H9 (cell line): Measurements from ENCODE around the gene MUS81. TPM values are rescaled to one million over a fixed set of nuclear protein-coding genes. Genes with fewer than 3 reads are reported as not detected.

ENCODE experiments used
- DNase-seq: peaks from one replicate; pipeline ENCODE4 v3.0.0-alpha.2; 2017
- H2AFZ ChIP-seq: one replicate; pipeline ENCODE4 v1.6.1; 2013; ENCODE audit warnings: mild to moderate bottlenecking, low read length, control low read depth, moderate library complexity
- H2AK5ac ChIP-seq: 2 replicates; pipeline ENCODE4 v1.6.1; 2013; ENCODE audit warnings: low read length, control low read depth, mixed read lengths; ENCODE audit not compliant: insufficient read length
- H2BK120ac ChIP-seq: one replicate; pipeline ENCODE4 v1.6.1; 2013; ENCODE audit warnings: low read depth, mild to moderate bottlenecking, low read length, control low read depth, inconsistent platforms; ENCODE audit not compliant: poor library complexity, severe bottlenecking
- H2BK12ac ChIP-seq: 2 replicates; pipeline ENCODE4 v1.6.1; 2013; ENCODE audit warnings: low read length, control low read depth, mixed read lengths, low read depth; ENCODE audit not compliant: insufficient read length
- H2BK15ac ChIP-seq: 2 replicates; pipeline ENCODE4 v1.6.1; 2013; ENCODE audit warnings: low read depth, low read length, control low read depth
- H2BK20ac ChIP-seq: one replicate; pipeline ENCODE4 v1.6.1; 2013; ENCODE audit warnings: low read depth, mild to moderate bottlenecking, low read length, control low read depth, inconsistent platforms; ENCODE audit not compliant: poor library complexity, severe bottlenecking
- H2BK5ac ChIP-seq: 2 replicates; pipeline ENCODE4 v1.6.1; 2013; ENCODE audit warnings: low read length, control low read depth, mixed read lengths; ENCODE audit not compliant: insufficient read length
- H3K14ac ChIP-seq: 2 replicates; pipeline ENCODE4 v1.6.1; 2013; ENCODE audit warnings: low read length, control low read depth; ENCODE audit not compliant: insufficient read depth
- H3K18ac ChIP-seq: 2 replicates; pipeline ENCODE4 v1.6.1; 2013; ENCODE audit warnings: low read depth, mild to moderate bottlenecking, mixed read lengths, low read length, control low read depth; ENCODE audit not compliant: insufficient read length
- H3K23ac ChIP-seq: 2 replicates; pipeline ENCODE4 v1.6.1; 2013; ENCODE audit warnings: low read length, control low read depth, mixed read lengths, low read depth; ENCODE audit not compliant: insufficient read length
- H3K23me2 ChIP-seq: 2 replicates; pipeline ENCODE4 v1.6.1; 2013; ENCODE audit warnings: low read depth, mild to moderate bottlenecking, mixed read lengths, low read length, control low read depth; ENCODE audit not compliant: insufficient read length, poor library complexity, severe bottlenecking
- H3K27ac ChIP-seq: 2 replicates; pipeline ENCODE4 v1.5.1; 2013; ENCODE audit warnings: low read length, control low read depth, mixed read lengths, low read depth; ENCODE audit not compliant: insufficient read length
- H3K27me3 ChIP-seq: 2 replicates; pipeline ENCODE4 v1.6.1; 2013; ENCODE audit warnings: low read length, control low read depth, inconsistent platforms; ENCODE audit not compliant: insufficient read depth
- H3K4ac ChIP-seq: 2 replicates; pipeline ENCODE4 v1.6.1; 2013; ENCODE audit warnings: low read depth, mild to moderate bottlenecking, control low read depth, inconsistent platforms, low read length, moderate library complexity
- H3K4me1 ChIP-seq: 2 replicates; pipeline ENCODE4 v1.6.1; 2013; ENCODE audit warnings: low read length, control low read depth, inconsistent platforms; ENCODE audit not compliant: insufficient read depth
- H3K4me2 ChIP-seq: 2 replicates; pipeline ENCODE4 v1.6.1; 2013; ENCODE audit warnings: low read length, control low read depth, mixed read lengths; ENCODE audit not compliant: insufficient read length, insufficient read depth
- H3K56ac ChIP-seq: 2 replicates; pipeline ENCODE4 v1.6.1; 2013; ENCODE audit warnings: low read depth, mild to moderate bottlenecking, mixed read lengths, low read length, control low read depth; ENCODE audit not compliant: insufficient read length
- H3K79me1 ChIP-seq: 2 replicates; pipeline ENCODE4 v1.6.1; 2013; ENCODE audit warnings: low read depth, mild to moderate bottlenecking, moderate library complexity, low read length, control low read depth, inconsistent platforms; ENCODE audit not compliant: insufficient read depth, poor library complexity, severe bottlenecking
- H3K79me2 ChIP-seq: 2 replicates; pipeline ENCODE4 v1.6.1; 2013; ENCODE audit warnings: low read length, control low read depth, inconsistent platforms; ENCODE audit not compliant: insufficient read depth
- H3K9ac ChIP-seq: 2 replicates; pipeline ENCODE4 v1.6.1; 2013; ENCODE audit warnings: low read length, control low read depth, mixed read lengths; ENCODE audit not compliant: insufficient read length; ENCODE audit errors: extremely low read depth
- H3K9me3 ChIP-seq: one replicate; pipeline ENCODE4 v1.6.1; 2013; ENCODE audit warnings: low read depth, low read length, inconsistent platforms; ENCODE audit not compliant: control insufficient read depth
- H3T11ph ChIP-seq: one replicate; pipeline ENCODE4 v1.6.1; 2013; ENCODE audit warnings: mild to moderate bottlenecking, low read length, control low read depth, inconsistent platforms
- H4K20me1 ChIP-seq: one replicate; pipeline ENCODE4 v1.6.1; 2013; ENCODE audit not compliant: control insufficient read depth, insufficient read length, insufficient read depth
- H4K5ac ChIP-seq: 2 replicates; pipeline ENCODE4 v1.6.1; 2013; ENCODE audit warnings: low read depth, mild to moderate bottlenecking, mixed read lengths, low read length, control low read depth; ENCODE audit not compliant: insufficient read length
- H4K8ac ChIP-seq: replicated peaks from 2 replicates; pipeline ENCODE4 v1.6.1; 2013; ENCODE audit warnings: low read length, control low read depth, mixed read lengths, low read depth; ENCODE audit not compliant: insufficient read length
- H4K91ac ChIP-seq: 2 replicates; pipeline ENCODE4 v1.6.1; 2013; ENCODE audit warnings: low read depth, mild to moderate bottlenecking, moderate library complexity, mixed read lengths, low read length, control low read depth; ENCODE audit not compliant: insufficient read length
- H3K27ac Mint-ChIP-seq, 3 experiments: 2 replicates in 2 of 3; 3 replicates in 1 of 3; pipeline ENCODE4 v1.8.0; 2020 to 2021; ENCODE audit warnings: mixed read lengths in 3 of 3, mild to moderate bottlenecking in 1 of 3, moderate library complexity in 1 of 3
- H3K27me3 Mint-ChIP-seq: 2 replicates; pipeline ENCODE4 v1.8.0; 2021; ENCODE audit warnings: low read depth, mild to moderate bottlenecking, moderate library complexity, mixed read lengths
- H3K36me3 Mint-ChIP-seq, 3 experiments: 2 replicates in 2 of 3; 3 replicates in 1 of 3; pipeline ENCODE4 v1.8.0; 2020 to 2021; ENCODE audit warnings: low read depth in 3 of 3, mixed read lengths in 3 of 3; ENCODE audit not compliant: insufficient read depth in 1 of 3
- H3K4me1 Mint-ChIP-seq, 2 experiments: 2 replicates each; pipeline ENCODE4 v1.8.0; 2020; ENCODE audit warnings: mixed read lengths in 2 of 2
- H3K4me3 Mint-ChIP-seq, 2 experiments: 2 replicates in 1 of 2; 3 replicates in 1 of 2; pipeline ENCODE4 v1.8.0; 2020 to 2021; ENCODE audit warnings: mild to moderate bottlenecking in 2 of 2, mixed read lengths in 2 of 2, moderate library complexity in 1 of 2
- H3K9me3 Mint-ChIP-seq, 2 experiments: 2 replicates in 1 of 2; 3 replicates in 1 of 2; pipeline ENCODE4 v1.8.0; 2020; ENCODE audit warnings: mild to moderate bottlenecking in 2 of 2, mixed read lengths in 2 of 2, moderate library complexity in 1 of 2
- CTCF ChIP-seq: fragments of 200-600 bp; sonication (generic); conservative IDR thresholded peaks from 3 replicates; pipeline ENCODE4 v1.8.0; 2021; ENCODE audit warnings: antibody characterized with exemption, mild to moderate bottlenecking
- WGBS: extraction: QIAGEN DNeasy Blood & Tissue Kit; methylation state at CpG from one replicate; pipeline ENCODE4 v1.1.7; 2013; ENCODE audit warnings: missing lambda C conversion rate, low lambda C conversion rate, mixed read lengths; ENCODE audit not compliant: insufficient read length; ENCODE audit errors: extremely low coverage; 5-methylcytosine and 5-hydroxymethylcytosine counted together
- total RNA-seq: library from RNA; stranded (reverse); gene quantifications from 2 replicates; pipeline ENCODE4 v1.2.1, GENCODE V29; 2021

Gene MUS81
- total RNA-seq, 1 experiment from 2014 or later = 49.2 TPM

GRCh38 chr11:65822776-65823528 is 37.3 kb upstream of the MUS81 start:
- Mint-ChIP-seq H3K4me3 (no peak overlapping the region), H3K4me1 (no peaks in the 10 kb centered on the region), H3K9me3 (no peaks in the 10 kb centered on the region; a peak in 1 of 5 replicates), H3K27me3 (peaks cover 1% of the 10 kb centered on the region; the same call in 1 of the 2 replicates), H3K36me3 (no peaks in the 10 kb centered on the region; a peak in 1 of 7 replicates), H3K27ac (peak overlapping the region in 1 of 3 experiments; percentile 62; a peak in 1 of 7 replicates)
- no peak overlapping the region for H3K27ac ChIP-seq
- H3K23ac ChIP-seq = no peak overlapping the region
- no peaks in the 10 kb centered on the region for H3K79me1 ChIP-seq
- H2AFZ ChIP-seq = no peak overlapping the region
- peaks cover under 1% of the 10 kb centered on the region for H3K23me2 ChIP-seq
- H3K9ac ChIP-seq = no peak overlapping the region
- H4K5ac ChIP-seq = no peak overlapping the region
- no peak overlapping the region for H3T11ph ChIP-seq
- no peak overlapping the region for H3K4me2 ChIP-seq
- DNase-seq = no peak
- H2BK120ac ChIP-seq = no peak overlapping the region
- H4K20me1 ChIP-seq = no peaks in the 10 kb centered on the region
- WGBS = 100% methylated on average over 1 of the region's 15 CpGs
- no peak overlapping the region for H2BK20ac ChIP-seq
- no peaks in the 10 kb centered on the region for H3K79me2 ChIP-seq
- TF ChIP-seq CTCF = no peak
- H3K56ac ChIP-seq = no peak overlapping the region
- no peak overlapping the region for H4K8ac ChIP-seq
- H3K18ac ChIP-seq = no peak overlapping the region
- no peaks in the 10 kb centered on the region for H3K27me3 ChIP-seq
- H3K4me1 ChIP-seq = no peaks in the 10 kb centered on the region
- no peak overlapping the region for H2AK5ac ChIP-seq
- no peak overlapping the region for H3K4ac ChIP-seq
- H3K9me3 ChIP-seq = no peaks in the 10 kb centered on the region
- H2BK15ac ChIP-seq = no peak overlapping the region
- no peak overlapping the region for H2BK12ac ChIP-seq
- H2BK5ac ChIP-seq = no peak overlapping the region
- no peak overlapping the region for H4K91ac ChIP-seq
- H3K14ac ChIP-seq = no peak overlapping the region
